Measurements from ENCODE around the gene LRRC46. TPM values are rescaled to one million over a fixed set of nuclear protein-coding genes. Genes with fewer than 3 reads are reported as not detected.
A peak's percentile ranks its signal among the peaks of the same experiment; 100 is the strongest.

Gene LRRC46
- total RNA-seq, 4 donors from 2014 or later: 0.18 TPM; not detected in 3

DNA sequence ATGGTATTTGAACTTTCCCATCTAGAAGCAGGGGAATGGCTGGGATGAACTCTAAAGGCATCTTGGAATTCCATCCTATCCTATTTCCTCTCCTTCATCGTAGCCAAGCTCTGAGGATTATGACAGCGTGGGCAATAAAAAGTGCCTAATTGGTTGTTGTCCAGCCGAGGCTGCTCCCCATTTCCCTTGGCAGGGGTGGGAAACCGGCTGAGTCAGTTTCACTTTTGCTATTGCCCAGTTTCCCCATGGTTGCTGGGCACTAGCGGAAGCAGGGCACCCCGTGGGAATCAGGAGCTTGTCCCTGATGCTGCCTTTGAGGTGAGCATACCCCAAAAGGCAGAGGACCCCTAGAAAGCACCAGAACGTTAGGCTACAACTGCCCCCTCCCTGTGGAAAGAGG, 50.8 kb downstream of the LRRC46 start:
- H3K27ac ChIP-seq: peak overlapping the region; percentile 23 to 66 (median 32)
- 5 to 12% methylated on average over 3 to 6 of the region's 7 CpGs for WGBS, 2 donors
- no peak for DNase-seq
- H3K27me3 ChIP-seq: peaks cover 0 to 22% (median 0%) of the 10 kb centered on the region in 4 donors
- H3K9me3 ChIP-seq: no peaks in the 10 kb centered on the region
- no peaks in the 10 kb centered on the region for H3K36me3 ChIP-seq
- intact Hi-C loops (cut with DNase I): no loop called here
- peak overlapping the region in 1 of 4 donors; percentile 50 for H3K4me3 ChIP-seq
- H3K4me1 ChIP-seq: peaks cover 3 to 48% (median 19%) of the 10 kb centered on the region in 3 donors
- TF ChIP-seq, protein P1, sequence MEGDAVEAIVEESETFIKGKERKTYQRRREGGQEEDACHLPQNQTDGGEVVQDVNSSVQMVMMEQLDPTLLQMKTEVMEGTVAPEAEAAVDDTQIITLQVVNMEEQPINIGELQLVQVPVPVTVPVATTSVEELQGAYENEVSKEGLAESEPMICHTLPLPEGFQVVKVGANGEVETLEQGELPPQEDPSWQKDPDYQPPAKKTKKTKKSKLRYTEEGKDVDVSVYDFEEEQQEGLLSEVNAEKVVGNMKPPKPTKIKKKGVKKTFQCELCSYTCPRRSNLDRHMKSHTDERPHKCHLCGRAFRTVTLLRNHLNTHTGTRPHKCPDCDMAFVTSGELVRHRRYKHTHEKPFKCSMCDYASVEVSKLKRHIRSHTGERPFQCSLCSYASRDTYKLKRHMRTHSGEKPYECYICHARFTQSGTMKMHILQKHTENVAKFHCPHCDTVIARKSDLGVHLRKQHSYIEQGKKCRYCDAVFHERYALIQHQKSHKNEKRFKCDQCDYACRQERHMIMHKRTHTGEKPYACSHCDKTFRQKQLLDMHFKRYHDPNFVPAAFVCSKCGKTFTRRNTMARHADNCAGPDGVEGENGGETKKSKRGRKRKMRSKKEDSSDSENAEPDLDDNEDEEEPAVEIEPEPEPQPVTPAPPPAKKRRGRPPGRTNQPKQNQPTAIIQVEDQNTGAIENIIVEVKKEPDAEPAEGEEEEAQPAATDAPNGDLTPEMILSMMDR (IDR thresholded peaks at IDR 0.05): no peak
- no peak for TF ChIP-seq POLR2A (IDR thresholded peaks at IDR 0.05)

- Histone ChIP-seq H3K36me3 (no peaks in the 10 kb centered on the region), H3K27me3 (peaks cover 0 to 15% (median 0%) of the 10 kb centered on the region in 4 donors), H3K27ac (peak overlapping the region in 3 of 4 donors; percentile 23 to 66 (median 30)), H3K9me3 (no peaks in the 10 kb centered on the region), H3K4me1 (peaks cover 3 to 48% (median 19%) of the 10 kb centered on the region in 3 donors), H3K4me3 (peak overlapping the region in 1 of 4 donors; percentile 50)
- intact Hi-C loops (cut with DNase I): no loop called here
- DNase-seq: no peak
- 83 to 86% methylated on average over 8 of the region's 9 CpGs for WGBS, 2 donors
- TF ChIP-seq, protein P1 (IDR thresholded peaks at IDR 0.05): no peak
- no peak for TF ChIP-seq POLR2A (IDR thresholded peaks at IDR 0.05)
These were observed 51.5 kb downstream of the LRRC46 start for GRCh38 chr17:47882695-47883588.

DNA sequence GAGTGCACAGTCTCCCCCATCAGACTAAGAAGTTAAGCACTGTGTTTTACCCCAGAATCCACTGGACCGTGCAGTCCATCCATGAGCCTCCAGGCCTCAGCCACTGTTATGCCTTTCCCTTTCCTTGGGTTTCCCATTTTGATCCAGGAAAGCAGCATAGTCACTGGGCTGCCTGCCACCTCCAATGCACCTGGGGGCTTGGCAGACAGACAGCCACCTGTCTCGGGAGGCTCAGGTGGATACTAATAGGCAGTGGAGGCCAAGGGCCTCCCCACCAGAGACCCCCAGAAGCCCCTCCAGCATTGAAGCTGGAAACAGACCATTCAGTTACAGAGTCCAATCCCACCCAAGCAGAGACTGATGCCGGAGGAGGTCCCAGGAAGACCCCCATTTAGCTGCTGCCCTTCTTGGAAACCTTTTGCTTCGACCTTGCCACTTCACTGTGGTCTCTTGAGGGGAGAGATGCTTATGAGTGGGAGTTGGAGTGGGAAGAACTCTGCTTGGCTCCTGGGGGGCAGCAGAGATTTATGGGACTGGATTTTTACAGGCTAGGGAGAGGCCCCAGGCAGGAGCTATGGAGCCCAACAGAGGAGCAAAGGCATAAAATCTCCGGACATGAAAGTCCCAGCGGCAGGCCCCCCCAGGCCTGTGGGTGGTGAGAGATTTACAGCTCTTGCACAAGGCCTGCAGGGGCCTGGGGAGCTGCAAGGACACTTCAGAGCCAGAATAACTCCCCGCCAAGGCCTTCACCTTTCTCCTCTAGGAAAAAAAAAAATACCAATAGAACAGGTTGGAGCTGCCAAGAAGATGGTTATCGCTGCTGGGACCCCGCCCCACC, 52.3 kb downstream of the LRRC46 start:
- Histone ChIP-seq H3K36me3 (no peaks in the 10 kb centered on the region), H3K4me1 (peaks cover 3 to 48% (median 19%) of the 10 kb centered on the region in 3 donors), H3K27me3 (peaks cover 0 to 7% (median 0%) of the 10 kb centered on the region in 4 donors), H3K9me3 (no peaks in the 10 kb centered on the region), H3K4me3 (no peak overlapping the region), H3K27ac (no peak overlapping the region)
- intact Hi-C loops (cut with DNase I): no loop called here
- DNase-seq: no peak
- WGBS, 2 donors: 55 to 62% methylated on average over 5 to 8 of the region's 9 CpGs
- TF ChIP-seq POLR2A (IDR thresholded peaks at IDR 0.05): no peak
- TF ChIP-seq, protein P1 (IDR thresholded peaks at IDR 0.05): no peak

GRCh38 chr17:47884427-47884740, 52.9 kb downstream of the LRRC46 start:
- Histone ChIP-seq H3K36me3 (no peaks in the 10 kb centered on the region), H3K27me3 (peaks cover 0 to 6% (median 0%) of the 10 kb centered on the region in 4 donors), H3K9me3 (no peaks in the 10 kb centered on the region), H3K27ac (no peak overlapping the region), H3K4me1 (peaks cover 3 to 48% (median 19%) of the 10 kb centered on the region in 3 donors), H3K4me3 (no peak overlapping the region)
- WGBS, 2 donors: 29 to 44% methylated on average over 3 to 5 of the region's 5 CpGs
- no peak for DNase-seq
- intact Hi-C loops (cut with DNase I): no loop called here
- TF ChIP-seq, protein P1 (IDR thresholded peaks at IDR 0.05): no peak
- no peak for TF ChIP-seq POLR2A (IDR thresholded peaks at IDR 0.05)
